Spleen (tissue), 7 donors: ENCODE data around the gene YIPF5.

Source experiments
- POLR2A ChIP-seq, 3 donors: fragments of 450-650 bp; IDR thresholded peaks; one replicate each; pipeline ENCODE4 v1.5.1; 2017; ENCODE audit warnings: antibody characterized with exemption in 3 of 3, mild to moderate bottlenecking in 1 of 3
- TF ChIP-seq, protein P1 (sequence below), 11 experiments: fragments of 200-600 bp in 7 of 11; fragments of 450-650 bp in 4 of 11; sonication (generic) in 4 of 11; IDR thresholded peaks in 8 of 11; conservative IDR thresholded peaks in 3 of 11; 1 replicate in 7 of 11; 2 replicates in 4 of 11; pipeline versions ENCODE4 v1.4.0 to v1.8.0; 2016 to 2021; ENCODE audit warnings: antibody characterized with exemption in 11 of 11, inconsistent platforms in 4 of 11, mild to moderate bottlenecking in 1 of 11
- donor health status: DM: no; HTN: no; CAD: no; lungs with moderate emphysema.
- donor health status: DM: no; HTN: no; CAD: no.
- donor health status: DM: no; HTN: no; CAD: no.

DNA sequence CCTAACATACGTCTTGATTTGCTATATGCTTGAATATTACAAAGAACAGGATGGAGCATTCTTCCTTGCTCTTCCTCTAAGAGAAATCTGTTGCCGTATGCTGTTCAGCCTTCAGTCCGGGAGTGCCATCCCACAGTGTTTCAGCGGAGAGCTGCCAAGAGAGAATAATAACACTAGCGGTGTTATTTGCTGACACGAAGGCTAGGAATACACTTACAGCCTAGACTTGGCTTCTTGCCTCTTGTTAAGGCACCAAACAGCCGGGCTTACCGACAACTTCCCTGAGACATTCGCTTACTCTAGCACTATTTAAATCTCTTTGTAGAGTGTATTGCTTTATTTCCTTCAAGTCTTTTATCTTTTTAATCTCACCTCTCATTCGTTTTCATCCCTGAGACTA, 31.6 kb upstream of the YIPF5 start:
- TF ChIP-seq, protein P1, sequence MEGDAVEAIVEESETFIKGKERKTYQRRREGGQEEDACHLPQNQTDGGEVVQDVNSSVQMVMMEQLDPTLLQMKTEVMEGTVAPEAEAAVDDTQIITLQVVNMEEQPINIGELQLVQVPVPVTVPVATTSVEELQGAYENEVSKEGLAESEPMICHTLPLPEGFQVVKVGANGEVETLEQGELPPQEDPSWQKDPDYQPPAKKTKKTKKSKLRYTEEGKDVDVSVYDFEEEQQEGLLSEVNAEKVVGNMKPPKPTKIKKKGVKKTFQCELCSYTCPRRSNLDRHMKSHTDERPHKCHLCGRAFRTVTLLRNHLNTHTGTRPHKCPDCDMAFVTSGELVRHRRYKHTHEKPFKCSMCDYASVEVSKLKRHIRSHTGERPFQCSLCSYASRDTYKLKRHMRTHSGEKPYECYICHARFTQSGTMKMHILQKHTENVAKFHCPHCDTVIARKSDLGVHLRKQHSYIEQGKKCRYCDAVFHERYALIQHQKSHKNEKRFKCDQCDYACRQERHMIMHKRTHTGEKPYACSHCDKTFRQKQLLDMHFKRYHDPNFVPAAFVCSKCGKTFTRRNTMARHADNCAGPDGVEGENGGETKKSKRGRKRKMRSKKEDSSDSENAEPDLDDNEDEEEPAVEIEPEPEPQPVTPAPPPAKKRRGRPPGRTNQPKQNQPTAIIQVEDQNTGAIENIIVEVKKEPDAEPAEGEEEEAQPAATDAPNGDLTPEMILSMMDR (IDR thresholded peaks at IDR 0.05 in 8 of 11, conservative IDR thresholded peaks at IDR 0.05 in 3 of 11) = no peak
- no peak for TF ChIP-seq POLR2A (IDR thresholded peaks at IDR 0.05)
